ENCODE measurements around the gene C10orf143. TPM values are rescaled to one million over a fixed set of nuclear protein-coding genes. Genes with fewer than 3 reads are reported as not detected.

C10orf143 gene
- total and polyA plus RNA-seq, 2 of the 4 experiments (the other 2 are of a cell fraction) = 0.36 to 0.60 TPM

- H2BK5ac ChIP-seq (ENCODE audit: low read depth, low read length, poor library complexity, severe bottlenecking) = no peak overlapping the region
- no peak overlapping the region for H2BK20ac ChIP-seq (ENCODE audit: low read depth, low read length)
- no peak overlapping the region for H3K23ac ChIP-seq (ENCODE audit: low read depth, low read length)
- DNase-seq = no peak
- H3K9me1 ChIP-seq (ENCODE audit: insufficient read depth, low read length) = no peaks in the 10 kb centered on the region
- H4K20me1 ChIP-seq (ENCODE audit: insufficient read depth, low read length) = no peaks in the 10 kb centered on the region
- no peak overlapping the region for H3K14ac ChIP-seq (replicated peaks; ENCODE audit: low read depth, low read length)
- no peak overlapping the region for H3K4ac ChIP-seq (ENCODE audit: low read depth, low read length)
- WGBS, 2 experiments (ENCODE audit: extremely low coverage in 2 of 2, insufficient read length in 1 of 2) = 89% methylated on average over 31 of the region's 43 CpGs; no CpG with 5 or more reads in 1 of the 2 experiments
- H3K9ac ChIP-seq (ENCODE audit: low read depth, low read length) = no peak overlapping the region
- no peaks in the 10 kb centered on the region for H3K79me1 ChIP-seq (ENCODE audit: low read depth in 1 of 2, low read length in 2 of 2)
- H2BK120ac ChIP-seq (ENCODE audit: low read depth, low read length) = no peak overlapping the region
- H3K36me3 ChIP-seq (ENCODE audit: control insufficient read depth, insufficient read depth, low read length) = no peaks in the 10 kb centered on the region
- no peaks in the 10 kb centered on the region for H3K4me1 ChIP-seq (ENCODE audit: control insufficient read depth, insufficient read depth, low read length)
- no peak overlapping the region for H2AK5ac ChIP-seq (ENCODE audit: low read depth, low read length)
- H4K5ac ChIP-seq (ENCODE audit: low read depth, low read length) = no peak overlapping the region
- H3K27ac ChIP-seq (ENCODE audit: insufficient read depth, low read length) = no peak overlapping the region
- no peak overlapping the region for H3K18ac ChIP-seq (ENCODE audit: low read depth, low read length)
- H2BK15ac ChIP-seq (ENCODE audit: low read depth, low read length) = no peak overlapping the region
- in situ Hi-C loops (cut with MboI; ENCODE audit: low sequenced_read_pairs) = no loop called here
- ChIA-PET CTCF (no interaction called here), POLR2A (ENCODE audit: unreplicated experiment) (no interaction called here)
- H3K4me3 ChIP-seq (ENCODE audit: insufficient read depth, low read depth, low read length) = no peak overlapping the region
- H3K9me3 ChIP-seq (ENCODE audit: control insufficient read depth, insufficient read depth, low read length) = peaks cover 10% of the 10 kb centered on the region
- ATAC-seq (ENCODE audit: low read depth) = no peak
- H2AFZ ChIP-seq (replicated peaks; ENCODE audit: low read length, poor library complexity) = no peak overlapping the region
- no peak overlapping the region for H2AK9ac ChIP-seq (replicated peaks; ENCODE audit: low read depth, low read length, poor library complexity)
- H4K8ac ChIP-seq (ENCODE audit: low read depth in 2 of 2, low read length in 2 of 2) = no peak overlapping the region
- dilution Hi-C loops (cut with HindIII; ENCODE audit: low sequenced_read_pairs, unreplicated experiment) = no loop called here
- no peak overlapping the region for H3K56ac ChIP-seq (ENCODE audit: extremely low read depth, insufficient read depth, low read length)
- TF ChIP-seq RCOR1 (IDR thresholded peaks at IDR 0.05; ENCODE audit: insufficient replicate concordance, low read length) (no peak), NFE2L2 (IDR thresholded peaks at IDR 0.05; ENCODE audit: low read depth, low read length) (no peak), CHD1 (IDR thresholded peaks at IDR 0.05; ENCODE audit: low read depth, low read length) (no peak), CTCF (conservative IDR thresholded peaks at IDR 0.05; ENCODE audit: low read depth, low read length) (no peak), RFX5 (IDR thresholded peaks at IDR 0.05; ENCODE audit: low read depth, low read length) (no peak), MXI1 (IDR thresholded peaks at IDR 0.05; ENCODE audit: borderline replicate concordance, low read depth, low read length) (no peak), FOS (IDR thresholded peaks at IDR 0.05; ENCODE audit: low read depth, low read length) (no peak), BHLHE40 (IDR thresholded peaks at IDR 0.05; ENCODE audit: low read depth, low read length) (no peak), MAFK (IDR thresholded peaks at IDR 0.05; ENCODE audit: low read depth, low read length) (no peak), RAD21 (IDR thresholded peaks at IDR 0.05; ENCODE audit: low read length) (no peak)
- H3K27me3 ChIP-seq (ENCODE audit: control insufficient read depth, insufficient read depth, low read length) = no peaks in the 10 kb centered on the region
- intact Hi-C loops (cut with micrococcal nuclease) = no loop called here
- H3K4me2 ChIP-seq (ENCODE audit: low read depth, low read length) = no peak overlapping the region
- H4K91ac ChIP-seq (ENCODE audit: insufficient read depth, low read depth, low read length) = no peak overlapping the region
- no TSS peak for BruUV-seq (replicated peaks)
Measured at GRCh38 chr10:130045801-130046321, 64.8 kb downstream of the C10orf143 start.
